ENCODE data around the gene CBARP.

DNA sequence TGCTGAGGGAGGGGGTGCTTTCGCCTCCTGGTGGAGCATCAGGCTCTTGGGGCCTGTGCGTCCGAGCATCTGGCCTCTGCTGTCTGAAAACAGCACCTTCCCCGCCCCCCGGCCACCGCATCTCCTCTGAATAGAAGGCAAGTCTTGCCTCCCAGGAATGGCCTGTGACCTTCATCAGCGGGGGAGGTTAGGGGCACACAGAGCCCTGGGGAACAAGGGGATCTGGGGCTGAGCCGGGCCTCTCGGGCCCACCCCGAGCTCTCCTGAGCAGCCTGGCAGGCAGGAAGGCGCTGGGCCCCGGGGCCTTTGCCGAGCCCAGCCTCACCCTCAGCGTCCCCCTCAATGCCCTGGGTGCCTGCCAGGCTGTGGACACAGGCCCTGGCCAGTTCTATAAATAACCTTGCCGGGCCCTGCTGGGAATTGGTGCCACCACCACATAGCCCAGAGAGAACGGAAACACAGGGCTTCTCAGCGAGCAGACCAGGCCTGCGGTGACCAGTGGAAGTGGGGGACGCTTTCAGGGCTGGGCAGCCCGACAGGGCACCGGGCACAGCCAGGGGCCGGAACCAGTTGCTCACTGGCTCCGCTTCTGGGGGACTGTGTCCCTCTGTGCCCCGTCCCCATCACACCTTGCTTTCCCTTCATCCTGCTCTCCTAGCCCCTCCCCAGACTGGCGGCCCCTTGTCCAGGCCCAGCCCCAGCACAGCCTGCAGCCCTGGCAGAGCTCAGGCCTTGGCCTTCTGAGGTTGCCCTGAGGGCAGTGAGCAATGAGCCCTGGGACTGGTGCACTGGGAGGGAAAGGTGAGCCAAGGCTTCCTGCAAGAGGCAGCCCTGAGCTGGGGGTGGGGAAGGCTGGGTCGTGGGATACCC is 22.7 kb downstream of the CBARP start:
- TF ChIP-seq, protein P1, sequence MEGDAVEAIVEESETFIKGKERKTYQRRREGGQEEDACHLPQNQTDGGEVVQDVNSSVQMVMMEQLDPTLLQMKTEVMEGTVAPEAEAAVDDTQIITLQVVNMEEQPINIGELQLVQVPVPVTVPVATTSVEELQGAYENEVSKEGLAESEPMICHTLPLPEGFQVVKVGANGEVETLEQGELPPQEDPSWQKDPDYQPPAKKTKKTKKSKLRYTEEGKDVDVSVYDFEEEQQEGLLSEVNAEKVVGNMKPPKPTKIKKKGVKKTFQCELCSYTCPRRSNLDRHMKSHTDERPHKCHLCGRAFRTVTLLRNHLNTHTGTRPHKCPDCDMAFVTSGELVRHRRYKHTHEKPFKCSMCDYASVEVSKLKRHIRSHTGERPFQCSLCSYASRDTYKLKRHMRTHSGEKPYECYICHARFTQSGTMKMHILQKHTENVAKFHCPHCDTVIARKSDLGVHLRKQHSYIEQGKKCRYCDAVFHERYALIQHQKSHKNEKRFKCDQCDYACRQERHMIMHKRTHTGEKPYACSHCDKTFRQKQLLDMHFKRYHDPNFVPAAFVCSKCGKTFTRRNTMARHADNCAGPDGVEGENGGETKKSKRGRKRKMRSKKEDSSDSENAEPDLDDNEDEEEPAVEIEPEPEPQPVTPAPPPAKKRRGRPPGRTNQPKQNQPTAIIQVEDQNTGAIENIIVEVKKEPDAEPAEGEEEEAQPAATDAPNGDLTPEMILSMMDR (IDR thresholded peaks at IDR 0.05) = no peak
- peak in 1 of 2 donors; percentile 21 for TF ChIP-seq POLR2A (IDR thresholded peaks at IDR 0.05)
